GM10266 (cell line): ENCODE measurements around the gene STK36.

Experiments used
- DNase-seq: peaks from one replicate; pipeline ENCODE4 v3.0.0; 2012; ENCODE audit errors: extremely low spot score
- CTCF ChIP-seq: IDR thresholded peaks from 2 replicates; pipeline ENCODE4 v1.5.1; 2012; ENCODE audit warnings: mild to moderate bottlenecking, low read depth; ENCODE audit not compliant: control insufficient read depth, insufficient read depth; ENCODE audit errors: missing control alignments

STK36 gene

GRCh38 chr2:218708086-218708485, 36.2 kb downstream of the STK36 start:
- DNase-seq = peak; percentile 27
- TF ChIP-seq CTCF = no peak

GRCh38 chr2:218709908-218710307, 38.0 kb downstream of the STK36 start:
- no peak for DNase-seq
- TF ChIP-seq CTCF = no peak

GRCh38 chr2:218710334-218710686, 38.4 kb downstream of the STK36 start:
- no peak for TF ChIP-seq CTCF
- no peak for DNase-seq

- TF ChIP-seq CTCF = peak; percentile 90
- DNase-seq = peak; percentile 97
Measured at GRCh38 chr2:218710687-218711549, 39.0 kb downstream of the STK36 start, which contains the start of gene TTLL4. TTLL4 (plus strand) TSS chr2:218710835; CDS start chr2:218737677, 26,842 bp downstream.

GRCh38 chr2:218711550-218711929, 39.7 kb downstream of the STK36 start:
- no peak for DNase-seq
- no peak for TF ChIP-seq CTCF

GRCh38 chr2:218713922-218714321, 42.0 kb downstream of the STK36 start:
- no peak for DNase-seq
- no peak for TF ChIP-seq CTCF

GRCh38 chr2:218716070-218716469, 44.2 kb downstream of the STK36 start:
- no peak for DNase-seq
- no peak for TF ChIP-seq CTCF
